ENCODE results near the gene SUSD4. TPM values are rescaled to one million over a fixed set of nuclear protein-coding genes. Genes with fewer than 3 reads are reported as not detected.

SUSD4 gene
- total RNA-seq, 6 donors from 2014 or later = 0.55 to 3.8 (median 2.9) TPM; not detected in 1

GRCh38 chr1:223323491-223324484, 40.2 kb downstream of the SUSD4 start:
- Histone ChIP-seq H3K4me3 (no peak overlapping the region), H3K27me3 (no peaks in the 10 kb centered on the region), H3K4me1 (no peaks in the 10 kb centered on the region), H3K27ac (no peak overlapping the region), H3K9me3 (no peaks in the 10 kb centered on the region), H3K36me3 (no peaks in the 10 kb centered on the region)
- ATAC-seq (ENCODE audit: low FRiP score in 2 of 2) (no peak), DNase-seq (no peak)
- no peak for TF ChIP-seq POLR2A (IDR thresholded peaks at IDR 0.05)
- no peak for TF ChIP-seq EP300 (IDR thresholded peaks at IDR 0.05)
- no peak for TF ChIP-seq CTCF (IDR thresholded peaks at IDR 0.05)
- TF ChIP-seq POLR2AphosphoS5 (IDR thresholded peaks at IDR 0.05) = no peak
- 34 to 37% methylated on average over 2 of the region's 2 CpGs for WGBS, 2 donors

- Histone ChIP-seq H3K9me3 (no peaks in the 10 kb centered on the region), H3K27ac (no peak overlapping the region), H3K27me3 (no peaks in the 10 kb centered on the region), H3K4me1 (no peaks in the 10 kb centered on the region), H3K4me3 (no peak overlapping the region), H3K36me3 (no peaks in the 10 kb centered on the region)
- TF ChIP-seq POLR2AphosphoS5 (IDR thresholded peaks at IDR 0.05) (no peak), CTCF (IDR thresholded peaks at IDR 0.05) (no peak), POLR2A (IDR thresholded peaks at IDR 0.05) (no peak), EP300 (IDR thresholded peaks at IDR 0.05) (no peak)
- no peak for DNase-seq
- 63 to 67% methylated on average over 3 of the region's 3 CpGs for WGBS, 2 donors
- ATAC-seq (ENCODE audit: low FRiP score in 2 of 2) = no peak
These were observed 41.1 kb downstream of the SUSD4 start for GRCh38 chr1:223322868-223323267.

- H3K4me1 ChIP-seq = no peaks in the 10 kb centered on the region
- no peak overlapping the region for H3K4me3 ChIP-seq
- no peak overlapping the region for H3K27ac ChIP-seq
- no peaks in the 10 kb centered on the region for H3K27me3 ChIP-seq
- no peak for ATAC-seq (ENCODE audit: low FRiP score in 2 of 2)
- H3K9me3 ChIP-seq = no peaks in the 10 kb centered on the region
- WGBS, 2 donors = 71 to 83% methylated on average over 4 to 6 of the region's 6 CpGs
- no peak for TF ChIP-seq EP300 (IDR thresholded peaks at IDR 0.05)
- TF ChIP-seq CTCF (IDR thresholded peaks at IDR 0.05) = no peak
- no peak for TF ChIP-seq POLR2AphosphoS5 (IDR thresholded peaks at IDR 0.05)
- no peak for TF ChIP-seq POLR2A (IDR thresholded peaks at IDR 0.05)
- DNase-seq = no peak
- H3K36me3 ChIP-seq = no peaks in the 10 kb centered on the region
These were observed 43.0 kb downstream of the SUSD4 start for GRCh38 chr1:223320959-223321358.

- no peak overlapping the region for H3K27ac ChIP-seq
- H3K9me3 ChIP-seq = no peaks in the 10 kb centered on the region
- 75 to 78% methylated on average over 10 to 11 of the region's 11 CpGs for WGBS, 2 donors
- ATAC-seq (ENCODE audit: low FRiP score in 2 of 2) (no peak), DNase-seq (no peak)
- H3K4me1 ChIP-seq = no peaks in the 10 kb centered on the region
- H3K27me3 ChIP-seq = no peaks in the 10 kb centered on the region
- H3K4me3 ChIP-seq = no peak overlapping the region
- no peak for TF ChIP-seq EP300 (IDR thresholded peaks at IDR 0.05)
- no peak for TF ChIP-seq POLR2AphosphoS5 (IDR thresholded peaks at IDR 0.05)
- TF ChIP-seq POLR2A (IDR thresholded peaks at IDR 0.05) = no peak
- TF ChIP-seq CTCF (IDR thresholded peaks at IDR 0.05) = no peak
- no peaks in the 10 kb centered on the region for H3K36me3 ChIP-seq
These were observed 43.9 kb downstream of the SUSD4 start for GRCh38 chr1:223319905-223320580.

Data from upper lobe of left lung (tissue), 6 donors.